Measurements from ENCODE around the gene IQGAP3. TPM values are rescaled to one million over a fixed set of nuclear protein-coding genes. Genes with fewer than 3 reads are reported as not detected.
A peak's percentile ranks its signal among the peaks of the same experiment; 100 is the strongest.

Gene IQGAP3
- total RNA-seq, 4 donors from 2014 or later, result 7.1 to 12.8 (median 8.6) TPM

DNA sequence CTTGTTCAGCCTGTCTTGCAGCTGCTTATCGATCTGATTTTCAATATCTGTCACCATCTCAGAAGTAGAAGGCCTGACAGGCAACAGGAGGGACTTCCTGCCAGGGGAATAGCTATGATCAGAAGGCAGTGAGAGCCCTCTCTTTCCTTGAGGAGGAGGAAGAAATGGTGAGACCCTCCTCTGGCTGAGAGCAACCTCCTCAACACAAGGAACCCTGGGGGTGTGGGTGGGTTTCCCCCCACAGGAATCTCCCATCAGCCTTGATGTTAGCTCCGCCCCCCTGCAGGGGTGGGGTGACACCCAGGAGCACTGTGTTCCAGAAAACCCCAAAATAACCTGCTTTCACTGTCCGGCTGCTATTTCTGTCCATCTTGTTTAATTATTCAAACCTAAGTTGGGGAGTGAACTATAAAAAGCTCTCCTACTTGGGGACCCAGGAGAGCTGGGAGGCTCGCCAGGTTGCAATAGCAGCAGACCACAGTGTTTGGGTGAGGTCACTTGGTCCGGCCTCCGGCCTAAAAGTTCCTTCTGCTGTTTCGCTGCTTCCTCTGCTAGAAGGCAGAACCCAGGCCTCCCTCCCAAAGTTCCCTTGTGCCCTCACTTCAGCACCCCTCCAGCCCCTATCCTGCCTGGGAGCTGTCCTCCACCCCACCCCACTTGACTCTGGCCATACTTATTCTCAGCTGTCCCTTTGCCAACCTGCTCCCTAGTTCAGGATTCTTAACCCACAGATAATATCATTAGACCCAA is 64.0 kb downstream of the IQGAP3 start:
- DNase-seq, result no peak
- peak overlapping the region in 2 of 4 donors; percentile 21 to 31 for H3K4me3 ChIP-seq
- H3K4me1 ChIP-seq, result peaks cover 20 to 84% (median 55%) of the 10 kb centered on the region in 3 donors

DNA sequence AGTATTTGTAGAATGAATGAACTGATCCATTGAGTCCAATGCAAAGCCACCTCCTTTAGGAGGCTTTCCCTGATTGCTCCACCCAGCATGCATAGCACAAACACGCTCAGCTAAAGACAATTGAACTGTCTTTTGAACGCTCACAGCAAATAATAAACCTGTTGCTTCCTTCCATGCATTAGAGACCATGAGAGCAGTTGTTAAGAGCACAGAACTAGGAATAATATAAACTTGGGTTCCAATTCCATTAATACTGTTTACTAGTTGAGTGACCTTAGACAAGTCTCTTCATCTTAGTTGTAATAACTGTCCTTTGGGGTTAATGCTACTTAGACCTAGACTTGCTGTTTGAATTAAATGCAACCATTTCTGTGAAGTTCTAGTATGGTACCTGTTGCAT is 65.9 kb downstream of the IQGAP3 start:
- Histone ChIP-seq H3K4me1 (peaks cover 39 to 88% (median 69%) of the 10 kb centered on the region in 3 donors), H3K27me3 (no peaks in the 10 kb centered on the region), H3K27ac (peak overlapping the region in 2 of 4 donors; percentile 100), H3K4me3 (no peak overlapping the region), H3K36me3 (no peaks in the 10 kb centered on the region), H3K9me3 (no peaks in the 10 kb centered on the region)
- intact Hi-C loops (cut with DNase I), result no loop called here
- DNase-seq, result no peak
- WGBS, 2 donors, result 86 to 88% methylated on average over 2 of the region's 2 CpGs
- TF ChIP-seq, protein P1, sequence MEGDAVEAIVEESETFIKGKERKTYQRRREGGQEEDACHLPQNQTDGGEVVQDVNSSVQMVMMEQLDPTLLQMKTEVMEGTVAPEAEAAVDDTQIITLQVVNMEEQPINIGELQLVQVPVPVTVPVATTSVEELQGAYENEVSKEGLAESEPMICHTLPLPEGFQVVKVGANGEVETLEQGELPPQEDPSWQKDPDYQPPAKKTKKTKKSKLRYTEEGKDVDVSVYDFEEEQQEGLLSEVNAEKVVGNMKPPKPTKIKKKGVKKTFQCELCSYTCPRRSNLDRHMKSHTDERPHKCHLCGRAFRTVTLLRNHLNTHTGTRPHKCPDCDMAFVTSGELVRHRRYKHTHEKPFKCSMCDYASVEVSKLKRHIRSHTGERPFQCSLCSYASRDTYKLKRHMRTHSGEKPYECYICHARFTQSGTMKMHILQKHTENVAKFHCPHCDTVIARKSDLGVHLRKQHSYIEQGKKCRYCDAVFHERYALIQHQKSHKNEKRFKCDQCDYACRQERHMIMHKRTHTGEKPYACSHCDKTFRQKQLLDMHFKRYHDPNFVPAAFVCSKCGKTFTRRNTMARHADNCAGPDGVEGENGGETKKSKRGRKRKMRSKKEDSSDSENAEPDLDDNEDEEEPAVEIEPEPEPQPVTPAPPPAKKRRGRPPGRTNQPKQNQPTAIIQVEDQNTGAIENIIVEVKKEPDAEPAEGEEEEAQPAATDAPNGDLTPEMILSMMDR (IDR thresholded peaks at IDR 0.05), result no peak
- TF ChIP-seq POLR2A (IDR thresholded peaks at IDR 0.05), result no peak

More for the DNA sequence above, 64.0 kb downstream of the IQGAP3 start:
- intact Hi-C loops (cut with DNase I), result no loop called here
- TF ChIP-seq, protein P1 (IDR thresholded peaks at IDR 0.05), result no peak
- TF ChIP-seq POLR2A (IDR thresholded peaks at IDR 0.05), result no peak
- peak overlapping the region; percentile 75 to 100 (median 90) for H3K27ac ChIP-seq
- 37 to 58% methylated on average over 5 to 6 of the region's 7 CpGs for WGBS, 2 donors
- H3K9me3 ChIP-seq, result no peaks in the 10 kb centered on the region
- no peaks in the 10 kb centered on the region for H3K36me3 ChIP-seq
- H3K27me3 ChIP-seq, result no peaks in the 10 kb centered on the region

DNA sequence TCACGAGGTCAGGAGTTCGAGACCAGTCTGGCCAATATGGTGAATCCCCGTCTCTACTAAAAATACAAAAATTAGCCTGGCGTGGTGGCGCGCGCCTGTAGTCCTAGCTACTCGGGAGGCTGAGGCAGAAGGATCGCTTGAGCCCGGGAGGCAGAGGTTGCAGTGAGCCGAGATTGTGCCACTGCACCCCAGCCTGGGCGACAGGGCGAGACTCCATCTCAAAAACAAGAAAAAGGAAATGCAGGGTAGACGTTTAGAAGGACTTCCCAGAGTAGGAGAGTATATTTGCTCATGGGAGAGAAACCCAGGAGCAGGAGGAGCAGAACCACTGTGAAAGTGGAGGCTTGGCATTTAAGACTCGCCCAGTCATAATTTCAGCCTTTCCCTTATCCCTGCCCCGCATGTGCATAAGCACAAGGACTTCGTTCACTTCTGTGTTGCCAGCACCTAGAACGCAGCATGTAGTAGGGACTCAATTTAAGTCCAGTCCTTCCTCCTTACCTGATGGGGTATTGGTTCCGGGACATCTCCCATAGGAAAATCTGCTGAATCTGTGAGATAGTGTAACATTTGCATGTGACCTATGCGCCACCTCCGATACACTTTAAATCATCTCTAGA is 66.6 kb downstream of the IQGAP3 start:
- DNase-seq, result no peak
- H3K4me1 ChIP-seq, result peaks cover 40 to 83% (median 69%) of the 10 kb centered on the region in 3 donors
- TF ChIP-seq, protein P1 (IDR thresholded peaks at IDR 0.05), result no peak
- TF ChIP-seq POLR2A (IDR thresholded peaks at IDR 0.05), result no peak
- H3K4me3 ChIP-seq, result peak overlapping the region; percentile 15 to 61 (median 36)
- peak overlapping the region; percentile 99 to 100 (median 100) for H3K27ac ChIP-seq
- H3K36me3 ChIP-seq, result no peaks in the 10 kb centered on the region
- intact Hi-C loops (cut with DNase I), result no loop called here
- 78 to 79% methylated on average over 20 to 21 of the region's 21 CpGs for WGBS, 2 donors
- no peaks in the 10 kb centered on the region for H3K9me3 ChIP-seq
- no peaks in the 10 kb centered on the region for H3K27me3 ChIP-seq

DNA sequence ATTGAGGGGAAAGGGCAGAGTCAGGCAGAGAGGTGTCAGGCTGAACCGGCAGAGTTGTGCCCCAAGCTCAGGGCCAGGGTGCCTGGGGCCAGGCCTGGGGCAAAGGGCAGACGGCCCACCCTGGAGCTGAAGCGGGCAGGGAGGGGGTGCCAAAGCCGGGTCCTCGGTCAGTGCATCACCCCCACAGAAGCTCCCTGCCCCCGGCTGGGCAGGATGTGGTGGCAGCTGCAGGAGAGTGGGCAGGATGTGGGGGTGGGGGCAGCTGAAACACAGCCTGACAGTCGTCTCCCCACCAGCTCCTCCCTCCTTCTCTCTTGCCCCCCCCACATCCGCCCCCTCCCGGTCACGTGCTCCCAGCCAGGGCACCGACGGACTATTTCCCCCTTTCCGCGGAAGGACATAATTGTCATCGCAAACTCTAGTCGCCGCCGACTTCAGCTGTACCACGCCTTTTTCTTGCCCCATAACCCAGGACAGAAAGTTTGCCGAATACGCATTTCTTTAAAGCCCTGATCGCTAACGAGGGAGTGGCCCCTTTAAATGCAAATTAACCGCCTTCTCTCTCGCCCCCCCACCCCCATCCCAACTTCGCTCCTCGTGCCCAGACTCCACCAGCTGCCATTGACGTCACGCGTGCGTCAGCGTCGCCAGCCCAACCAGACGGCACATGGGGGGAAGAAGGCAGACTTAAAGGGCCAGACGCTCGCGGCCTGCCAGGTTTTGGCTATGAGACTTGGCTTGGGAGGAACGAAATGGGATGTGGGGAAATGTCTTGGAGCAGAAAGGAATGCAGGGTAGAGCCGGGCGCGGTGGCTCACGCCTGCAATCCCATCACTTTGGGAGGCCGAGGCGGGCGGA is 67.3 kb downstream of the IQGAP3 start:
- no peaks in the 10 kb centered on the region for H3K9me3 ChIP-seq
- TF ChIP-seq, protein P1 (IDR thresholded peaks at IDR 0.05), result no peak
- TF ChIP-seq POLR2A (IDR thresholded peaks at IDR 0.05), result peak in 3 of 4 donors; percentile 39 to 82 (median 72)
- DNase-seq, result peak; percentile 96
- peaks cover 40 to 76% (median 64%) of the 10 kb centered on the region in 3 donors for H3K4me1 ChIP-seq
- H3K36me3 ChIP-seq, result no peaks in the 10 kb centered on the region
- no peaks in the 10 kb centered on the region for H3K27me3 ChIP-seq
- 5% methylated on average over 28 to 32 of the region's 45 CpGs for WGBS, 2 donors
- peak overlapping the region; percentile 15 to 61 (median 36) for H3K4me3 ChIP-seq
- peak overlapping the region; percentile 99 to 100 (median 100) for H3K27ac ChIP-seq
- intact Hi-C loops (cut with DNase I), result no loop called here

Measured in esophagus squamous epithelium (tissue), 5 donors.